ENCODE measurements around the gene TFIP11.

DNA sequence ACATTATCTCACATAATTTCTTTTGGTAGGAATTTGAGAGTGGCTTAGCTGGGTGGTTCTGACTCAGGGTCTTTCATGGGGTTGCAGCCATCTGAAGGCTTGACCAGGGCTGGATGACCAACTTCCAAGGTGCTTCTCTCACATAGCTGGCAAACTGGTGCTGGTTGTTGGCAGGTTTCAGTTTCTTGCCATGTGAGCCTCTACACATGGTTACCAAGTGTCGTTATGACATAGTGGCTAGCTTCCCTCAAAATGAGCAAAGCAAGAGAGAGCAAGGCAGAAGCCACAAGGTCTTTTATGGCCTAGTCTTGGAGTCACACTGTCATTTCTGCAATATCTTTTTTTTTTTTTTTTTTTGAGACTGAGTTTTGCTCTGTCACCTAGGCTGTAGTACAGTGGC is 4.2 kb upstream of the TFIP11 start:
- TF ChIP-seq CTCF (IDR thresholded peaks at IDR 0.05 in 8 of 11, conservative IDR thresholded peaks at IDR 0.05 in 3 of 11), result no peak
- TF ChIP-seq POLR2A (IDR thresholded peaks at IDR 0.05), result no peak
- TF ChIP-seq POLR2AphosphoS5 (IDR thresholded peaks at IDR 0.05), result no peak
